ENCODE measurements around the gene BRI3BP.

Gene BRI3BP

GRCh38 chr12:125013816-125014442 lies 20.5 kb downstream of the BRI3BP start:
- Mint-ChIP-seq H3K27me3 (ENCODE audit: low read depth, poor library complexity) (no peaks in the 10 kb centered on the region), H3K9me3 (no peaks in the 10 kb centered on the region), H3K4me1 (no peaks in the 10 kb centered on the region), H3K27ac (peak overlapping the region; percentile 55), H3K4me3 (no peak overlapping the region), H3K36me3 (ENCODE audit: low read depth) (peaks cover 33% of the 10 kb centered on the region)
- TF ChIP-seq CTCF (IDR thresholded peaks at IDR 0.05) = no peak
- no peak for DNase-seq

GRCh38 chr12:125014526-125014925 lies 21.1 kb downstream of the BRI3BP start:
- Mint-ChIP-seq H3K36me3 (ENCODE audit: low read depth) (peaks cover 38% of the 10 kb centered on the region), H3K27ac (no peak overlapping the region), H3K4me1 (no peaks in the 10 kb centered on the region), H3K27me3 (ENCODE audit: low read depth, poor library complexity) (no peaks in the 10 kb centered on the region), H3K4me3 (no peak overlapping the region), H3K9me3 (no peaks in the 10 kb centered on the region)
- TF ChIP-seq CTCF (IDR thresholded peaks at IDR 0.05) = no peak
- no peak for DNase-seq

GRCh38 chr12:125015680-125016310 lies 22.4 kb downstream of the BRI3BP start:
- TF ChIP-seq CTCF (IDR thresholded peaks at IDR 0.05) = no peak
- Mint-ChIP-seq H3K27me3 (ENCODE audit: low read depth, poor library complexity) (no peaks in the 10 kb centered on the region), H3K9me3 (no peaks in the 10 kb centered on the region), H3K36me3 (ENCODE audit: low read depth) (peaks cover 39% of the 10 kb centered on the region), H3K4me3 (no peak overlapping the region), H3K4me1 (no peaks in the 10 kb centered on the region), H3K27ac (no peak overlapping the region)
- no peak for DNase-seq

- no peaks in the 10 kb centered on the region for H3K4me1 Mint-ChIP-seq
- no peak for TF ChIP-seq CTCF (IDR thresholded peaks at IDR 0.05)
- H3K9me3 Mint-ChIP-seq = peaks cover 2% of the 10 kb centered on the region
- H3K27me3 Mint-ChIP-seq (ENCODE audit: low read depth, poor library complexity) = no peaks in the 10 kb centered on the region
- H3K27ac Mint-ChIP-seq = no peak overlapping the region
- H3K36me3 Mint-ChIP-seq (ENCODE audit: low read depth) = peaks cover 53% of the 10 kb centered on the region
- no peak for DNase-seq
- H3K4me3 Mint-ChIP-seq = no peak overlapping the region
Measured at GRCh38 chr12:125017801-125018200, 24.4 kb downstream of the BRI3BP start.

- Mint-ChIP-seq H3K4me1 (no peaks in the 10 kb centered on the region), H3K36me3 (ENCODE audit: low read depth) (peaks cover 59% of the 10 kb centered on the region), H3K4me3 (no peak overlapping the region), H3K27ac (no peak overlapping the region), H3K27me3 (ENCODE audit: low read depth, poor library complexity) (no peaks in the 10 kb centered on the region), H3K9me3 (peaks cover 6% of the 10 kb centered on the region)
- no peak for DNase-seq
- TF ChIP-seq CTCF (IDR thresholded peaks at IDR 0.05) = no peak
Measured at GRCh38 chr12:125018356-125018755, 24.9 kb downstream of the BRI3BP start.

GRCh38 chr12:125021096-125021495 lies 27.7 kb downstream of the BRI3BP start:
- H3K36me3 Mint-ChIP-seq (ENCODE audit: low read depth) = peaks cover 62% of the 10 kb centered on the region
- peaks cover 6% of the 10 kb centered on the region for H3K9me3 Mint-ChIP-seq
- no peak for TF ChIP-seq CTCF (IDR thresholded peaks at IDR 0.05)
- H3K4me3 Mint-ChIP-seq = no peak overlapping the region
- no peaks in the 10 kb centered on the region for H3K27me3 Mint-ChIP-seq (ENCODE audit: low read depth, poor library complexity)
- peaks cover 5% of the 10 kb centered on the region for H3K4me1 Mint-ChIP-seq
- peak overlapping the region; percentile 68 for H3K27ac Mint-ChIP-seq
- no peak for DNase-seq

All from nephron progenitor cell (in vitro differentiated cells).